ENCODE data around the gene PPP2R3A. TPM values are rescaled to one million over a fixed set of nuclear protein-coding genes. Genes with fewer than 3 reads are reported as not detected.

Gene PPP2R3A
- total RNA-seq = 10 to 100 TPM; 49.5 to 71.9 TPM

- no peak for TF ChIP-seq CTCF (IDR thresholded peaks at IDR 0.05)
- DNase-seq (ENCODE audit: low spot score) = peak; percentile 81
- Histone ChIP-seq H3K27ac (peak within 1 kb of the TSS; percentile 91 to 93), H3K4me3 (peak within 1 kb of the TSS; percentile 82 to 85), H3K36me3 (no peaks in the 10 kb centered on the region), H3K4me1 (peaks cover 0 to 30% of the 10 kb centered on the region in 2 donors), H3K9me3 (peaks cover 0 to 3% of the 10 kb centered on the region in 2 donors), H3K27me3 (no peaks in the 10 kb centered on the region)
Observed at GRCh38 chr3:135965506-135966270, at the start of gene PPP2R3A. Gene PPP2R3A (plus strand): TSS chr3:135965728. CDS start chr3:136001499, 35,771 bp downstream.

- Histone ChIP-seq H3K27me3 (no peaks in the 10 kb centered on the region), H3K4me3 (no peak overlapping the region), H3K36me3 (no peaks in the 10 kb centered on the region), H3K9me3 (no peaks in the 10 kb centered on the region), H3K4me1 (no peaks in the 10 kb centered on the region), H3K27ac (no peak overlapping the region)
- no peak for TF ChIP-seq CTCF (IDR thresholded peaks at IDR 0.05)
- DNase-seq (ENCODE audit: low spot score) = no peak
Observed at GRCh38 chr3:135916310-135916709, 49.2 kb upstream of the PPP2R3A start.

GRCh38 chr3:135917076-135917475, 48.5 kb upstream of the PPP2R3A start:
- no peak for TF ChIP-seq CTCF (IDR thresholded peaks at IDR 0.05)
- no peak overlapping the region for H3K27ac ChIP-seq

GRCh38 chr3:135917927-135918597, 47.5 kb upstream of the PPP2R3A start:
- no peaks in the 10 kb centered on the region for H3K9me3 ChIP-seq
- no peaks in the 10 kb centered on the region for H3K4me1 ChIP-seq
- no peak for TF ChIP-seq CTCF (IDR thresholded peaks at IDR 0.05)
- H3K27ac ChIP-seq = no peak overlapping the region
- H3K27me3 ChIP-seq = no peaks in the 10 kb centered on the region
- H3K4me3 ChIP-seq = no peak overlapping the region
- H3K36me3 ChIP-seq = no peaks in the 10 kb centered on the region
- DNase-seq (ENCODE audit: low spot score) = no peak

More at GRCh38 chr3:135917076-135917475, 48.5 kb upstream of the PPP2R3A start:
- no peaks in the 10 kb centered on the region for H3K4me1 ChIP-seq
- H3K27me3 ChIP-seq = no peaks in the 10 kb centered on the region
- DNase-seq (ENCODE audit: low spot score) = no peak
- H3K4me3 ChIP-seq = no peak overlapping the region
- no peaks in the 10 kb centered on the region for H3K36me3 ChIP-seq
- no peaks in the 10 kb centered on the region for H3K9me3 ChIP-seq

- H3K4me3 ChIP-seq = no peak overlapping the region
Observed at GRCh38 chr3:135918600-135918999, 46.9 kb upstream of the PPP2R3A start.

More at GRCh38 chr3:135918600-135918999, 46.9 kb upstream of the PPP2R3A start:
- H3K36me3 ChIP-seq = no peaks in the 10 kb centered on the region
- H3K4me1 ChIP-seq = no peaks in the 10 kb centered on the region
- no peak overlapping the region for H3K27ac ChIP-seq
- TF ChIP-seq CTCF (IDR thresholded peaks at IDR 0.05) = peak; percentile 32 to 67
- H3K9me3 ChIP-seq = no peaks in the 10 kb centered on the region
- no peaks in the 10 kb centered on the region for H3K27me3 ChIP-seq
- no peak for DNase-seq (ENCODE audit: low spot score)

Data from right atrium auricular region (tissue), 2 donors.